ENCODE data around the gene SGO2.

Gene SGO2

DNA sequence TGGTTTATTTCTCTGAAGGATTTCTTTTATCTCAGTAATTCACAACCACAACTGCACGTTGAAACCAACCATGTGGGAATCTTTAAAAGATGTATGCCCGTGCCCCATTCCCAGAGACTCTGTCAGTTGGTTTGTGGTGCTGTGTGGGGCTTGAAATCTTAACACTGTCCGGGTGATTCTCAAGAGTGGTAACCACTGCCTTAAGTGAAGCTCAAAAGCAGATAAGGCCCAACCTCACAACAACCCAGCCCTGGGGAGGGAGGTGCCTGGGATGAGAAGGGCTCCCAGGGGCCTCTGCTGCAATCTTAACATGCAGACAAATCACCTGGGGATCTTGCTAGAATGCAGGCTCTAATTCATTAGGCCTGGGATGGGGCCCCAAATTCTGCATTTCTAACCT is 73.2 kb downstream of the SGO2 start (continued):
- TF ChIP-seq, protein P1, sequence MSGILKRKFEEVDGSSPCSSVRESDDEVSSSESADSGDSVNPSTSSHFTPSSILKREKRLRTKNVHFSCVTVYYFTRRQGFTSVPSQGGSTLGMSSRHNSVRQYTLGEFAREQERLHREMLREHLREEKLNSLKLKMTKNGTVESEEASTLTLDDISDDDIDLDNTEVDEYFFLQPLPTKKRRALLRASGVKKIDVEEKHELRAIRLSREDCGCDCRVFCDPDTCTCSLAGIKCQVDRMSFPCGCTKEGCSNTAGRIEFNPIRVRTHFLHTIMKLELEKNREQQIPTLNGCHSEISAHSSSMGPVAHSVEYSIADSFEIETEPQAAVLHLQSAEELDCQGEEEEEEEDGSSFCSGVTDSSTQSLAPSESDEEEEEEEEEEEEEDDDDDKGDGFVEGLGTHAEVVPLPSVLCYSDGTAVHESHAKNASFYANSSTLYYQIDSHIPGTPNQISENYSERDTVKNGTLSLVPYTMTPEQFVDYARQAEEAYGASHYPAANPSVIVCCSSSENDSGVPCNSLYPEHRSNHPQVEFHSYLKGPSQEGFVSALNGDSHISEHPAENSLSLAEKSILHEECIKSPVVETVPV (CRISPR knock-in tag; IDR thresholded peaks at IDR 0.05): no peak
- no peak for TF ChIP-seq ISL1 (CRISPR knock-in tag; IDR thresholded peaks at IDR 0.05)
- no peak for TF ChIP-seq ZNF70 (CRISPR knock-in tag; IDR thresholded peaks at IDR 0.05)
- no peak for TF ChIP-seq ZFP3 (CRISPR knock-in tag; IDR thresholded peaks at IDR 0.05)
- no peak for TF ChIP-seq GLIS3 (CRISPR knock-in tag; IDR thresholded peaks at IDR 0.05)
- no peak for TF ChIP-seq PPARA (CRISPR knock-in tag; IDR thresholded peaks at IDR 0.05; ENCODE audit: borderline replicate concordance)
- no peak for TF ChIP-seq TCF4 (CRISPR knock-in tag; IDR thresholded peaks at IDR 0.05; ENCODE audit: borderline replicate concordance)

DNA sequence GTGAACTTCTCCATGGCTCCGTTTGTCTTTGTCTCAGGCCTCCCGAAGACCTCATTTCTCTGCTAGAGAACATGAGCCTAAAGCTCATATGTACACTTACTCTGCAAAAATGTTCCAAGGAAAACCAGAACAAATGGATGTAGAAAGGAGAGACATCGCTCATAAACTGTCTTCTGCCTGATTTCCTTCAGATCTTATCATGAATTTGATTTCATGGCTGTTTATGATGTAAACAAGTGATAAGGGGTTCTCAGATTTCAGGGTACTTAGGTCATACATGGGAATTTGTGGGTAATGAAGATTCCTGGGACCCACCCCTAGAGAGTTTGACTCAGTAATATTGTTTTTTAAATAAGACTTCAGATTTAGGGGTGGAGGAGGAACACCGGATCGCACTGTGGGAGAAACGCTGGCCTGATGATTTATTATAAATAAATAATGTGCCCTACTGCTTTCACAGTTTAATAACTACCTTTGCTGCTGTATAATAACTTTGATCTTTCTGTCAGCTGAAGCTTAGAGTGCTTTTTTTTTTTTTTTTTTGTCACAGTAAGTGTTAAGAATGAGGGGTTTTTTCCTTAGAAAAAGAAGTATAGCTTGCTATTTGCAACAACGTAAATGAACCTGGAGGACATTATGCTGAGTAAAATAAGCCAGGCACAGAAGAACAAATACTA is 74.7 kb downstream of the SGO2 start:
- ATAC-seq: peak; percentile 28; the same call in 1 of the 3 replicates

GRCh38 chr2:200602584-200602983 is 76.6 kb downstream of the SGO2 start:
- no peak for TF ChIP-seq POU6F1 (CRISPR knock-in tag; IDR thresholded peaks at IDR 0.05; ENCODE audit: borderline replicate concordance, low read depth)
- TF ChIP-seq ESRRG (CRISPR knock-in tag; IDR thresholded peaks at IDR 0.05): no peak
- TF ChIP-seq ZNF8 (CRISPR knock-in tag; IDR thresholded peaks at IDR 0.05): no peak
- no peak for TF ChIP-seq ZNF565 (CRISPR knock-in tag; conservative IDR thresholded peaks at IDR 0.05; ENCODE audit: low read depth)
- TF ChIP-seq CREB5 (CRISPR knock-in tag; IDR thresholded peaks at IDR 0.05; ENCODE audit: low read depth): no peak
- TF ChIP-seq, protein P2, sequence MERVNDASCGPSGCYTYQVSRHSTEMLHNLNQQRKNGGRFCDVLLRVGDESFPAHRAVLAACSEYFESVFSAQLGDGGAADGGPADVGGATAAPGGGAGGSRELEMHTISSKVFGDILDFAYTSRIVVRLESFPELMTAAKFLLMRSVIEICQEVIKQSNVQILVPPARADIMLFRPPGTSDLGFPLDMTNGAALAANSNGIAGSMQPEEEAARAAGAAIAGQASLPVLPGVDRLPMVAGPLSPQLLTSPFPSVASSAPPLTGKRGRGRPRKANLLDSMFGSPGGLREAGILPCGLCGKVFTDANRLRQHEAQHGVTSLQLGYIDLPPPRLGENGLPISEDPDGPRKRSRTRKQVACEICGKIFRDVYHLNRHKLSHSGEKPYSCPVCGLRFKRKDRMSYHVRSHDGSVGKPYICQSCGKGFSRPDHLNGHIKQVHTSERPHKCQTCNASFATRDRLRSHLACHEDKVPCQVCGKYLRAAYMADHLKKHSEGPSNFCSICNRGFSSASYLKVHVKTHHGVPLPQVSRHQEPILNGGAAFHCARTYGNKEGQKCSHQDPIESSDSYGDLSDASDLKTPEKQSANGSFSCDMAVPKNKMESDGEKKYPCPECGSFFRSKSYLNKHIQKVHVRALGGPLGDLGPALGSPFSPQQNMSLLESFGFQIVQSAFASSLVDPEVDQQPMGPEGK (CRISPR knock-in tag; IDR thresholded peaks at IDR 0.05; ENCODE audit: borderline replicate concordance): no peak
- no peak for TF ChIP-seq GLIS3 (CRISPR knock-in tag; IDR thresholded peaks at IDR 0.05)
- TF ChIP-seq ZNF70 (CRISPR knock-in tag; IDR thresholded peaks at IDR 0.05): no peak
- TF ChIP-seq CSDC2 (CRISPR knock-in tag; IDR thresholded peaks at IDR 0.05): no peak
- ATAC-seq: no peak

More for the DNA sequence above, 74.7 kb downstream of the SGO2 start:
- TF ChIP-seq BACH2 (CRISPR knock-in tag; IDR thresholded peaks at IDR 0.05; ENCODE audit: borderline replicate concordance) (no peak), RARB (CRISPR knock-in tag; IDR thresholded peaks at IDR 0.05) (no peak), ZC3H10 (CRISPR knock-in tag; IDR thresholded peaks at IDR 0.05) (no peak), CSDC2 (CRISPR knock-in tag; IDR thresholded peaks at IDR 0.05) (no peak), ZFP3 (CRISPR knock-in tag; IDR thresholded peaks at IDR 0.05) (no peak), ZNF70 (CRISPR knock-in tag; IDR thresholded peaks at IDR 0.05) (no peak), ESRRG (CRISPR knock-in tag; IDR thresholded peaks at IDR 0.05) (no peak), OSR1 (CRISPR knock-in tag; IDR thresholded peaks at IDR 0.05) (no peak)
- TF ChIP-seq, protein P1 (CRISPR knock-in tag; IDR thresholded peaks at IDR 0.05): no peak

GRCh38 chr2:200603972-200604371 is 78.0 kb downstream of the SGO2 start:
- ATAC-seq: peak; percentile 63; the same call in 2 of the 3 replicates
- TF ChIP-seq ESRRG (CRISPR knock-in tag; IDR thresholded peaks at IDR 0.05) (no peak), ZC3H10 (CRISPR knock-in tag; IDR thresholded peaks at IDR 0.05) (no peak), ISL1 (CRISPR knock-in tag; IDR thresholded peaks at IDR 0.05) (no peak), RARB (CRISPR knock-in tag; IDR thresholded peaks at IDR 0.05) (no peak)
- TF ChIP-seq, protein P1 (CRISPR knock-in tag; IDR thresholded peaks at IDR 0.05): no peak

Measured in SK-N-SH treated with all-trans-retinoic acid at 6 μM for 48 hours (cell line).